Glutamatergic neuron (in vitro differentiated cells): ENCODE results near the gene TEDC2. TPM values are rescaled to one million over a fixed set of nuclear protein-coding genes. Genes with fewer than 3 reads are reported as not detected.

Experiments
- DNase-seq: peaks from one replicate; pipeline ENCODE4 v3.0.0; 2022
- H3K27ac Mint-ChIP-seq: one replicate; pipeline ENCODE4 v1.8.0; 2020; ENCODE audit warnings: mild to moderate bottlenecking, mixed read lengths, inconsistent platforms; ENCODE audit not compliant: unreplicated experiment
- H3K27me3 Mint-ChIP-seq: one replicate; pipeline ENCODE4 v1.8.0; 2020; ENCODE audit warnings: mild to moderate bottlenecking, moderate library complexity, mixed read lengths, inconsistent platforms; ENCODE audit not compliant: unreplicated experiment
- H3K36me3 Mint-ChIP-seq: one replicate; pipeline ENCODE4 v1.8.0; 2020; ENCODE audit warnings: mild to moderate bottlenecking, mixed read lengths, inconsistent platforms; ENCODE audit not compliant: unreplicated experiment
- H3K4me1 Mint-ChIP-seq: one replicate; pipeline ENCODE4 v1.8.0; 2020; ENCODE audit warnings: mild to moderate bottlenecking, low read depth, mixed read lengths, inconsistent platforms; ENCODE audit not compliant: unreplicated experiment
- H3K4me3 Mint-ChIP-seq: one replicate; pipeline ENCODE4 v1.8.0; 2020; ENCODE audit warnings: mild to moderate bottlenecking, mixed read lengths, inconsistent platforms; ENCODE audit not compliant: unreplicated experiment
- H3K9me3 Mint-ChIP-seq: one replicate; pipeline ENCODE4 v1.8.0; 2020; ENCODE audit warnings: mild to moderate bottlenecking, moderate library complexity, mixed read lengths, inconsistent platforms; ENCODE audit not compliant: unreplicated experiment
- total RNA-seq: library from RNA; stranded (reverse); fragmentation: NEBNext Ultra II Directional; extraction: Animal tissue kit (Norgen Biotek cat#: 25700); gene quantifications from one replicate; pipeline ENCODE4 v1.2.1, GENCODE V29; 2021; ENCODE audit not compliant: unreplicated experiment
- TF ChIP-seq, protein P1 (sequence below): fragments of 200-600 bp; sonication (generic); IDR thresholded peaks from one replicate; pipeline ENCODE4 v1.5.0; 2021; ENCODE audit not compliant: partially characterized antibody, unreplicated experiment

Gene TEDC2
- total RNA-seq, 1 donor from 2014 or later = 21.1 TPM

DNA sequence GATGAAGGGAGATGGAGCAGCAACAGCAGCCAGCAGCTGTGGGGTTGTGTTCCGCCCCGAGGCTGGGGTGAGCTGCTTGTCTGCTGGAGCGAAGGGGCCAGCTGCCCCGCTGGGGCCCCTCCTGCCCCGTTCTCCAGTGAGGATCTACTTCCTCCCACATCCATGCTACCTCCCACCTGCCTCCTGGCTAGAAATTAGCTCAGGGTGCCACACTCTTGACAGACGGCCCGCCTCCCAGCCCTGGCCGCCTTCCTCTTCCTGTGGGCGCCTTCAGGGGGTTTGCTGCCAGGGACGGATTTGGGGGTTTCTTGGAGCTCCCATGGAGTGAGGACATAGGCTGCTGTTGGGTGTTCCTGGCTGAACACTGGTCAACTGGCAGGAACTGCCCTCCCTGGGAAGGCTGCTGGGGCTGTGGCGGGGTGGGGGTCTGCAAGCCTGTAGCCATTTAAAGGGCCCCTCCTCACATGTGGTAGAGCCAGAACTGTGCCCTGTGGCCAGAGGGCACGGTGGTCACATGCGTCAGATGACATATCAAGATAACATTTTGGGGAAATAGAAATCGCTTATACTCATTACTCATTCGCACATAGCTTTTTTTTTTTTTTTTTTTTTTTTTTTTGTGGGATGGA lies 28.1 kb downstream of the TEDC2 start:
- DNase-seq = peak; percentile 29
- Mint-ChIP-seq H3K9me3 (peaks cover 7% of the 10 kb centered on the region), H3K27ac (no peak overlapping the region)

DNA sequence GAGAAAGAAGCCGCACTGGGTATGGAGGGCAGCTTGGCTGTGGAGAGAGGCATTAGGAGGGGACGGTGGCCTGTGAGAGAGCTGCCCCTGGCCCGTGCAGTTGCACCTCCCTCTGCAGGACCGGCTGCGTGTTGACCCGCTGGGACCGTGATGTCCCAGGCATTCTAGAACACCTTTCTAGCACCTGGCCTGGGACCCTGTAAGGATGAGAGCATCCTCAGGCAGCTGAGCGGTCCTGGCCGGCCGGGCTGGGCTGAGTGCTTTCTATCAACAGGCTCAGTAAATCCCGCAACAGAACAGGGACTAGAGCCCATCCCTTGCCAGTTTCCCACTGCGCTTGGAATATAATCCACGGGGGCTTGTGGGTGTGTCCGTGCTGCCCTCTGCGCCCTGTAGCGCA lies 29.7 kb downstream of the TEDC2 start:
- Mint-ChIP-seq H3K36me3 (no peaks in the 10 kb centered on the region), H3K27me3 (peaks cover 6% of the 10 kb centered on the region), H3K4me3 (no peak overlapping the region), H3K9me3 (peaks cover 2% of the 10 kb centered on the region), H3K4me1 (peaks cover 16% of the 10 kb centered on the region), H3K27ac (no peak overlapping the region)
- TF ChIP-seq, protein P1, sequence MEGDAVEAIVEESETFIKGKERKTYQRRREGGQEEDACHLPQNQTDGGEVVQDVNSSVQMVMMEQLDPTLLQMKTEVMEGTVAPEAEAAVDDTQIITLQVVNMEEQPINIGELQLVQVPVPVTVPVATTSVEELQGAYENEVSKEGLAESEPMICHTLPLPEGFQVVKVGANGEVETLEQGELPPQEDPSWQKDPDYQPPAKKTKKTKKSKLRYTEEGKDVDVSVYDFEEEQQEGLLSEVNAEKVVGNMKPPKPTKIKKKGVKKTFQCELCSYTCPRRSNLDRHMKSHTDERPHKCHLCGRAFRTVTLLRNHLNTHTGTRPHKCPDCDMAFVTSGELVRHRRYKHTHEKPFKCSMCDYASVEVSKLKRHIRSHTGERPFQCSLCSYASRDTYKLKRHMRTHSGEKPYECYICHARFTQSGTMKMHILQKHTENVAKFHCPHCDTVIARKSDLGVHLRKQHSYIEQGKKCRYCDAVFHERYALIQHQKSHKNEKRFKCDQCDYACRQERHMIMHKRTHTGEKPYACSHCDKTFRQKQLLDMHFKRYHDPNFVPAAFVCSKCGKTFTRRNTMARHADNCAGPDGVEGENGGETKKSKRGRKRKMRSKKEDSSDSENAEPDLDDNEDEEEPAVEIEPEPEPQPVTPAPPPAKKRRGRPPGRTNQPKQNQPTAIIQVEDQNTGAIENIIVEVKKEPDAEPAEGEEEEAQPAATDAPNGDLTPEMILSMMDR = no peak
- no peak for DNase-seq

More for the DNA sequence above, 28.1 kb downstream of the TEDC2 start:
- Mint-ChIP-seq H3K36me3 (no peaks in the 10 kb centered on the region), H3K27me3 (peaks cover 10% of the 10 kb centered on the region), H3K4me1 (peaks cover 20% of the 10 kb centered on the region), H3K4me3 (no peak overlapping the region)
- TF ChIP-seq, protein P1 = no peak

DNA sequence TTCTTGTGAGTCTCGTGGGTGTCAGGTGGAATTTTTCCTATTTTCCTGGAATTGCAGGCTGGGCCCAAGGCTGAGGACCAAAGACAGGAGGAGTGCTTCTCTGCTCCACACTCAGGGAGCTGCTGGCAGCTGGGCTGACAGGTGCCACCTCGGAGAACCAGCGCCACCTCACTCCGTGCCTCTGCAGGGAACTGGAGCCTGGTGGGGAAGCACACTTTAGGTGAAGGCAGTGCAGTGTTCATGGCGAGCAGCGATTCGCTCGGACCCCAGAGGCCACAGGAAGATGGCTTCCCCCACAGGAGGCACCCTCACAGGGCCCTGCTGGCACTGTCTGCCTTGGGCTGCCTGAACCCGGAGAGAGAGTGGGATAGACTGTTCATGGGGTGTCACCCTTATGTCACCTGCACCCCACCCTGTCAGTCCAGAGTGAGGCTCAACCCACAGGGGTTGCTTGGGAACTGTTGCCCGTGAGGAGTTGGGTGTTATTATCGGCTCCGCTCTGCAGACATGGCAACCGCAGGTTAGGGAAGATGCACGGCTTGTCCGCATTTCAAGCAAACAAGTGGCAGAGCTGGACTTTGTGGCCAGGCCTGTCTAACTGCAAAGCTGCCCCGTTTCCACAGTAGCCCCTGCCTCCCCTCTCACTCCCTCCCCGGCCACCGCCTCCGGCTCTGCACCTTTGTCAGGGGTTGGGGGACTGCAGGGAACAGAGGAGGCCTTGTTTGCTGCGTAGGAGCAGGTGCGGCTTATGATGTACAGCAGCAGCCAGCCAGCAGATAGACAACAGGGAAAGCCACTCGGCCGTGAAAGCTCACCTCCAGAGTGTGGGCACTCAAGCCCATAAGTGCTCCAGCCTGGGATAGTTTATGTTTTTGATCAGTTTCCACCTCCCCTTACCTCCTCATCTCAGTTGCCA lies 30.5 kb downstream of the TEDC2 start:
- peaks cover 2% of the 10 kb centered on the region for H3K9me3 Mint-ChIP-seq
- peaks cover 16% of the 10 kb centered on the region for H3K4me1 Mint-ChIP-seq
- peak overlapping the region; percentile 52 for H3K27ac Mint-ChIP-seq
- peaks cover 6% of the 10 kb centered on the region for H3K27me3 Mint-ChIP-seq
- no peaks in the 10 kb centered on the region for H3K36me3 Mint-ChIP-seq
- no peak for DNase-seq
- H3K4me3 Mint-ChIP-seq = no peak overlapping the region
- TF ChIP-seq, protein P1 = no peak

DNA sequence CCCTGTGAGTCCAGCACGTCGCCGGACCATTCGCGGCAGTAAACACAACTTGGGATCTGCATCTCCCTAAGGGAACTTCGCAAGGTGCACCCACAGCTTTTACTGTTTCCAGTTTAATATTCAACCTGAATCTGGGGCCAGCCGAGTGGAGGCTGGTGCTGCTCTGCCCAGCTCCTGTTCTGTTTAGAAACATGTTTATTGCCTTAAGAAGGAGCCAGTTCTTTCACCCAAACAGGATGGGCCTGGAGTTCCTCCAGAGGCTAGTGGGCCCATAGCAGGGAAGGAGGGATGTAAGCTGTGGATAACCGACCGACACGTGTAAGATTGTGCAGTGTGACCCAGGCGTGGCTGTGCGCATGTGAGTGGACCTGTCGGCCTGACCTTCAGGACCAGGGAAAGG lies 32.4 kb downstream of the TEDC2 start:
- H3K27ac Mint-ChIP-seq = no peak overlapping the region
- no peaks in the 10 kb centered on the region for H3K36me3 Mint-ChIP-seq
- H3K9me3 Mint-ChIP-seq = peaks cover 2% of the 10 kb centered on the region
- H3K4me3 Mint-ChIP-seq = no peak overlapping the region
- peaks cover 5% of the 10 kb centered on the region for H3K27me3 Mint-ChIP-seq
- H3K4me1 Mint-ChIP-seq = peaks cover 8% of the 10 kb centered on the region
- no peak for DNase-seq
- TF ChIP-seq, protein P1 = no peak

DNA sequence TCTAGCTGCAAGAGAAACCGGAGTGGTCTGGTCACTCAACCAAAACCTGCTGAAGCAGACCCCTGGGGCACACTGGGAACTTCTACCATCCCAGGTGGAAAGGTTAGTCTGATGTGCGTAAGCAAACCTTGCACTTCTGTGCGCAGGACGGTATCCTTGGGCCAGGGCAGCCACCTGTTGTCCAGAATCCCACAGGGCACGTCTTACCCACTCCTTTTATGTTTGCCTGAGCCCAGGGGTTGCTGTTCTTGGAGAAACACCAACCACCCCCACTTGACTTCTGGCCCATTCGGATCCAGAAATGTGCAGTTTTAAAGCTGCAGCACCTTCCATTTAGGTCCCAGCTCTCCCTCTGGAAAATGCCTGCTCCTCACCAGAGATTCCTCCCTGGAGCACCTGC lies 33.7 kb downstream of the TEDC2 start:
- Mint-ChIP-seq H3K27me3 (peaks cover 7% of the 10 kb centered on the region), H3K36me3 (no peaks in the 10 kb centered on the region), H3K4me3 (no peak overlapping the region), H3K27ac (no peak overlapping the region), H3K4me1 (peaks cover 10% of the 10 kb centered on the region), H3K9me3 (peaks cover 3% of the 10 kb centered on the region)
- DNase-seq = no peak
- TF ChIP-seq, protein P1 = no peak
